MM.1S (cell line): Measurements from ENCODE around the gene CHD6.

Experiments
- DNase-seq: peaks from one replicate; pipeline ENCODE4 v3.0.0-alpha.2; 2015
- H2AFZ ChIP-seq: fragments of 300-600 bp; sonication (generic); 2 replicates; pipeline ENCODE4 v1.6.0; 2016; ENCODE audit warnings: antibody characterized with exemption, low read length
- H3F3A ChIP-seq: fragments of 300-600 bp; sonication (generic); 2 replicates; pipeline ENCODE4 v1.6.1; 2016; ENCODE audit warnings: mild to moderate bottlenecking, antibody characterized with exemption, low read length, moderate library complexity, mixed read lengths; ENCODE audit not compliant: insufficient read depth
- H3K27ac ChIP-seq: fragments of 300-600 bp; sonication (generic); 2 replicates; pipeline ENCODE4 v1.5.1; 2016; ENCODE audit warnings: mild to moderate bottlenecking, low read length
- H3K27me3 ChIP-seq: fragments of 300-600 bp; sonication (generic); replicated peaks from 2 replicates; pipeline ENCODE4 v1.6.0; 2016; ENCODE audit warnings: low read length; ENCODE audit not compliant: insufficient read depth
- H3K36me3 ChIP-seq: fragments of 300-600 bp; sonication (generic); replicated peaks from 2 replicates; pipeline ENCODE4 v1.6.1; 2016; ENCODE audit warnings: mild to moderate bottlenecking, low read length, mixed read lengths; ENCODE audit not compliant: insufficient read depth
- H3K4me1 ChIP-seq: fragments of 300-600 bp; sonication (generic); 2 replicates; pipeline ENCODE4 v1.6.1; 2016; ENCODE audit warnings: low read length, mixed read lengths
- H3K4me2 ChIP-seq: fragments of 300-600 bp; sonication (generic); 2 replicates; pipeline ENCODE4 v1.6.0; 2016; ENCODE audit warnings: low read depth, low read length
- H3K4me3 ChIP-seq: fragments of 300-600 bp; sonication (generic); 2 replicates; pipeline ENCODE4 v1.5.1; 2016; ENCODE audit warnings: low read length, mixed read lengths
- H3K79me2 ChIP-seq: fragments of 300-600 bp; sonication (generic); 2 replicates; pipeline ENCODE4 v1.6.1; 2016; ENCODE audit warnings: mixed run types, low read length, mixed read lengths
- H3K9ac ChIP-seq: fragments of 300-600 bp; sonication (generic); 2 replicates; pipeline ENCODE4 v1.6.1; 2016; ENCODE audit warnings: low read length, mixed read lengths
- H3K9me2 ChIP-seq: fragments of 300-600 bp; sonication (generic); replicated peaks from 2 replicates; pipeline ENCODE4 v1.6.1; 2016; ENCODE audit warnings: mild to moderate bottlenecking, low read length, mixed read lengths; ENCODE audit not compliant: insufficient read depth
- H3K9me3 ChIP-seq: fragments of 300-600 bp; sonication (generic); replicated peaks from 2 replicates; pipeline ENCODE4 v1.6.1; 2016; ENCODE audit warnings: mild to moderate bottlenecking, low read length, mixed read lengths; ENCODE audit not compliant: insufficient read depth
- H4K20me1 ChIP-seq: fragments of 300-600 bp; sonication (generic); 2 replicates; pipeline ENCODE4 v1.6.1; 2016; ENCODE audit warnings: mild to moderate bottlenecking, low read length, moderate library complexity, mixed read lengths; ENCODE audit not compliant: insufficient read depth
- EZH2 ChIP-seq: fragments of 300-600 bp; sonication (generic); optimal IDR thresholded peaks from 2 replicates; pipeline ENCODE3; 2017; ENCODE audit warnings: low read depth, mild to moderate bottlenecking, antibody characterized with exemption, low read length, mixed read lengths
- EZH2phosphoT487 ChIP-seq: fragments of 300-600 bp; sonication (generic); IDR thresholded peaks from 2 replicates; pipeline ENCODE4 v1.6.1; 2018; ENCODE audit warnings: antibody characterized with exemption, low read length
- TF ChIP-seq, protein P1 (sequence below): fragments of 300-600 bp; sonication (generic); IDR thresholded peaks from 2 replicates; pipeline ENCODE4 v1.5.1; 2016; ENCODE audit warnings: antibody characterized with exemption, low read length, mixed read lengths

CHD6 gene

DNA sequence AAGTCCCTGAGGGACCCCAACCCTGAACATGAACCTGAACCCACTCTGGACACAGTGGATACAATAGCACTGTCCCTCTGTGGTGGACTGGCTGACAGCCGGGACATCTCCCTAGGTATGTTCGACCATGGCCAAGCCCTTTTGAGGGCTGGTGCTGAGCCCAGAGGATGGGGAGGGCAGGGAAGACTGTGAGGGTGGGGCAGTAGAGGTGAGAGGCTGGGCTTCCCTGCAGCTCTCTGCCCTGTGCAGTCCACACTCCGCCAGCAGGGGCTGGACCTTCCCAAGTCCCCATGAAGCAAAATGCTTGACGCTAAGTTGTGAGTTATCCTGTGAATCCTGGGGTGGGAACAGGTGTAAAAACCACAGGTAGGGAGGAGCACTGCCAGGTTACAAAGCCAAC, 266.1 kb downstream of the CHD6 start:
- H3K4me2 ChIP-seq, result no peak overlapping the region
- no peak overlapping the region for H3K4me3 ChIP-seq
- H3K9me2 ChIP-seq, result no peaks in the 10 kb centered on the region
- no peaks in the 10 kb centered on the region for H3K4me1 ChIP-seq
- no peak overlapping the region for H2AFZ ChIP-seq
- H3K27me3 ChIP-seq, result no peaks in the 10 kb centered on the region
- DNase-seq, result no peak
- no peak overlapping the region for H3K27ac ChIP-seq
- H3F3A ChIP-seq, result no peaks in the 10 kb centered on the region
- no peaks in the 10 kb centered on the region for H4K20me1 ChIP-seq
- H3K79me2 ChIP-seq, result no peaks in the 10 kb centered on the region
- H3K9ac ChIP-seq, result no peak overlapping the region
- no peaks in the 10 kb centered on the region for H3K36me3 ChIP-seq
- TF ChIP-seq EZH2phosphoT487 (no peak), EZH2 (no peak)
- TF ChIP-seq, protein P1, sequence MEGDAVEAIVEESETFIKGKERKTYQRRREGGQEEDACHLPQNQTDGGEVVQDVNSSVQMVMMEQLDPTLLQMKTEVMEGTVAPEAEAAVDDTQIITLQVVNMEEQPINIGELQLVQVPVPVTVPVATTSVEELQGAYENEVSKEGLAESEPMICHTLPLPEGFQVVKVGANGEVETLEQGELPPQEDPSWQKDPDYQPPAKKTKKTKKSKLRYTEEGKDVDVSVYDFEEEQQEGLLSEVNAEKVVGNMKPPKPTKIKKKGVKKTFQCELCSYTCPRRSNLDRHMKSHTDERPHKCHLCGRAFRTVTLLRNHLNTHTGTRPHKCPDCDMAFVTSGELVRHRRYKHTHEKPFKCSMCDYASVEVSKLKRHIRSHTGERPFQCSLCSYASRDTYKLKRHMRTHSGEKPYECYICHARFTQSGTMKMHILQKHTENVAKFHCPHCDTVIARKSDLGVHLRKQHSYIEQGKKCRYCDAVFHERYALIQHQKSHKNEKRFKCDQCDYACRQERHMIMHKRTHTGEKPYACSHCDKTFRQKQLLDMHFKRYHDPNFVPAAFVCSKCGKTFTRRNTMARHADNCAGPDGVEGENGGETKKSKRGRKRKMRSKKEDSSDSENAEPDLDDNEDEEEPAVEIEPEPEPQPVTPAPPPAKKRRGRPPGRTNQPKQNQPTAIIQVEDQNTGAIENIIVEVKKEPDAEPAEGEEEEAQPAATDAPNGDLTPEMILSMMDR, result no peak
- H3K9me3 ChIP-seq, result no peaks in the 10 kb centered on the region
